CD14-positive monocyte (primary cell): ENCODE data around the gene HMX1. TPM values are rescaled to one million over a fixed set of nuclear protein-coding genes. Genes with fewer than 3 reads are reported as not detected.
A peak's percentile ranks its signal among the peaks of the same experiment; 100 is the strongest.

Experiments used
- DNase-seq, 3 donors: peaks; one replicate each; pipeline ENCODE4 v3.0.0-alpha.2; 2011 to 2022
- H2AFZ ChIP-seq: 2 replicates; pipeline ENCODE4 v1.6.0; 2012; ENCODE audit warnings: mild to moderate bottlenecking, low read depth, low read length, inconsistent platforms; ENCODE audit not compliant: insufficient read depth, poor library complexity, severe bottlenecking
- H3K27ac ChIP-seq, 2 donors: 1 replicate in 1 of 2; 2 replicates in 1 of 2; pipeline ENCODE4 v1.5.1; 2012 to 2013; ENCODE audit warnings: low read length in 2 of 2, control low read depth in 1 of 2, inconsistent platforms in 1 of 2, low read depth in 1 of 2, mild to moderate bottlenecking in 1 of 2
- H3K27me3 ChIP-seq, 2 donors: one replicate each; pipeline versions ENCODE4 v1.6.0 to v1.6.1; 2011 to 2013; ENCODE audit warnings: low read length in 2 of 2; ENCODE audit not compliant: control insufficient read depth in 2 of 2, insufficient read depth in 2 of 2
- H3K36me3 ChIP-seq, 2 donors: replicated peaks in 1 of 2; 1 replicate in 1 of 2; 2 replicates in 1 of 2; pipeline versions ENCODE4 v1.5.1 to v1.6.1; 2012 to 2013; ENCODE audit warnings: low read length in 2 of 2, control low read depth in 1 of 2, inconsistent platforms in 1 of 2, mild to moderate bottlenecking in 1 of 2; ENCODE audit not compliant: insufficient read depth in 2 of 2, control insufficient read depth in 1 of 2
- H3K4me1 ChIP-seq, 2 donors: 1 replicate in 1 of 2; 2 replicates in 1 of 2; pipeline versions ENCODE4 v1.5.1 to v1.6.1; 2012 to 2013; ENCODE audit warnings: low read length in 2 of 2, control low read depth in 1 of 2, inconsistent platforms in 1 of 2, mild to moderate bottlenecking in 1 of 2, moderate library complexity in 1 of 2; ENCODE audit not compliant: insufficient read depth in 2 of 2, control insufficient read depth in 1 of 2
- H3K4me2 ChIP-seq: replicated peaks from 2 replicates; pipeline ENCODE3; 2012; ENCODE audit warnings: low read length, moderate library complexity, mild to moderate bottlenecking; ENCODE audit not compliant: poor library complexity, severe bottlenecking; ENCODE audit errors: extremely low read depth
- H3K4me3 ChIP-seq, 3 experiments: fragments of 200-600 bp in 1 of 3; sonication (generic) in 1 of 3; replicated peaks in 1 of 3; 1 replicate in 2 of 3; 2 replicates in 1 of 3; pipeline ENCODE4 v1.5.1; 2011 to 2013; ENCODE audit warnings: low read length in 3 of 3, mild to moderate bottlenecking in 3 of 3, control low read depth in 2 of 3, low read depth in 2 of 3, inconsistent platforms in 1 of 3, moderate library complexity in 1 of 3
- H3K79me2 ChIP-seq: 2 replicates; pipeline ENCODE4 v1.6.0; 2012; ENCODE audit warnings: mild to moderate bottlenecking, control low read depth, inconsistent platforms, low read length, moderate library complexity; ENCODE audit not compliant: insufficient read depth
- H3K9ac ChIP-seq: 2 replicates; pipeline ENCODE4 v1.6.0; 2017; ENCODE audit warnings: low read length, mild to moderate bottlenecking; ENCODE audit not compliant: insufficient read depth, poor library complexity, severe bottlenecking
- H3K9me3 ChIP-seq, 2 donors: replicated peaks in 1 of 2; 1 replicate in 1 of 2; 2 replicates in 1 of 2; pipeline versions ENCODE4 v1.5.1 to v1.6.1; 2012 to 2013; ENCODE audit warnings: low read length in 2 of 2, control low read depth in 1 of 2; ENCODE audit not compliant: control insufficient read depth in 1 of 2, insufficient read depth in 1 of 2
- H4K20me1 ChIP-seq: 2 replicates; pipeline ENCODE4 v1.6.0; 2012; ENCODE audit warnings: mild to moderate bottlenecking, low read length, control low read depth, moderate library complexity; ENCODE audit not compliant: insufficient read depth
- H3K27ac Mint-ChIP-seq, 7 donors: one replicate each; pipeline ENCODE4 v1.8.0; 2020; ENCODE audit warnings: mild to moderate bottlenecking in 7 of 7, mixed read lengths in 7 of 7, moderate library complexity in 6 of 7, inconsistent platforms in 2 of 7
- H3K27me3 Mint-ChIP-seq, 3 donors: one replicate each; pipeline ENCODE4 v1.8.0; 2021 to 2022; ENCODE audit warnings: low read depth in 3 of 3, mild to moderate bottlenecking in 3 of 3, mixed read lengths in 3 of 3, moderate library complexity in 3 of 3, inconsistent platforms in 1 of 3
- H3K36me3 Mint-ChIP-seq, 2 donors: one replicate each; pipeline ENCODE4 v1.8.0; 2020; ENCODE audit warnings: mixed read lengths in 2 of 2, inconsistent platforms in 1 of 2, mild to moderate bottlenecking in 1 of 2
- H3K4me1 Mint-ChIP-seq: one replicate; pipeline ENCODE4 v1.8.0; 2020; ENCODE audit warnings: mild to moderate bottlenecking, mixed read lengths
- H3K4me3 Mint-ChIP-seq, 2 donors: one replicate each; pipeline ENCODE4 v1.8.0; 2020; ENCODE audit warnings: mild to moderate bottlenecking in 2 of 2, mixed read lengths in 2 of 2, moderate library complexity in 1 of 2
- H3K9me3 Mint-ChIP-seq, 7 donors: one replicate each; pipeline ENCODE4 v1.8.0; 2020 to 2022; ENCODE audit warnings: mixed read lengths in 7 of 7, mild to moderate bottlenecking in 6 of 7, moderate library complexity in 6 of 7, inconsistent platforms in 2 of 7
- WGBS: methylation state at CpG from one replicate; pipeline ENCODE4 v1.1.5; 2013; ENCODE audit warnings: missing lambda C conversion rate; ENCODE audit not compliant: insufficient coverage; 5-methylcytosine and 5-hydroxymethylcytosine counted together
- intact Hi-C, 2 donors: fragments of 100-400 bp; cut with micrococcal nuclease; formaldehyde crosslinking; loops; one replicate each; pipeline versions ENCODE4 v1.15.0 to v1.15.1; 2023
- polyA plus RNA-seq, 3 donors: library from polyadenylated mRNA; depleted of rRNA in 1 of 3; unstranded in 2 of 3; stranded (reverse) in 1 of 3; fragments of 300-500 nt in 2 of 3; fragments of >200 nt in 1 of 3; fragmentation: Illumina TruSeq in 2 of 3; gene quantifications; 1 replicate in 2 of 3; 2 replicates in 1 of 3; pipeline ENCODE4 v1.2.3, GENCODE V29; 2012 to 2021
- TF ChIP-seq, protein P1 (sequence below): fragments of 200-600 bp; IDR thresholded peaks from one replicate; pipeline ENCODE4 v1.8.0; 2022; ENCODE audit warnings: antibody characterized with exemption, mild to moderate bottlenecking

HMX1 gene
- polyA plus RNA-seq, 3 donors: not detected

GRCh38 chr4:8894424-8894816 is 22.8 kb upstream of the HMX1 start:
- TF ChIP-seq, protein P1, sequence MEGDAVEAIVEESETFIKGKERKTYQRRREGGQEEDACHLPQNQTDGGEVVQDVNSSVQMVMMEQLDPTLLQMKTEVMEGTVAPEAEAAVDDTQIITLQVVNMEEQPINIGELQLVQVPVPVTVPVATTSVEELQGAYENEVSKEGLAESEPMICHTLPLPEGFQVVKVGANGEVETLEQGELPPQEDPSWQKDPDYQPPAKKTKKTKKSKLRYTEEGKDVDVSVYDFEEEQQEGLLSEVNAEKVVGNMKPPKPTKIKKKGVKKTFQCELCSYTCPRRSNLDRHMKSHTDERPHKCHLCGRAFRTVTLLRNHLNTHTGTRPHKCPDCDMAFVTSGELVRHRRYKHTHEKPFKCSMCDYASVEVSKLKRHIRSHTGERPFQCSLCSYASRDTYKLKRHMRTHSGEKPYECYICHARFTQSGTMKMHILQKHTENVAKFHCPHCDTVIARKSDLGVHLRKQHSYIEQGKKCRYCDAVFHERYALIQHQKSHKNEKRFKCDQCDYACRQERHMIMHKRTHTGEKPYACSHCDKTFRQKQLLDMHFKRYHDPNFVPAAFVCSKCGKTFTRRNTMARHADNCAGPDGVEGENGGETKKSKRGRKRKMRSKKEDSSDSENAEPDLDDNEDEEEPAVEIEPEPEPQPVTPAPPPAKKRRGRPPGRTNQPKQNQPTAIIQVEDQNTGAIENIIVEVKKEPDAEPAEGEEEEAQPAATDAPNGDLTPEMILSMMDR: no peak
- H4K20me1 ChIP-seq: no peaks in the 10 kb centered on the region
- H3K27ac ChIP-seq: no peak overlapping the region
- no peaks in the 10 kb centered on the region for H3K36me3 ChIP-seq
- Mint-ChIP-seq H3K9me3 (peaks cover 0 to 10% (median under 1%) of the 10 kb centered on the region in 7 donors), H3K27me3 (peaks cover 61 to 79% (median 71%) of the 10 kb centered on the region in 3 donors), H3K4me3 (peak overlapping the region in 1 of 2 donors; percentile 70), H3K4me1 (no peaks in the 10 kb centered on the region), H3K36me3 (no peaks in the 10 kb centered on the region), H3K27ac (no peak overlapping the region)
- no peak for DNase-seq
- H3K4me2 ChIP-seq: no peak overlapping the region
- H3K79me2 ChIP-seq: no peaks in the 10 kb centered on the region
- H3K27me3 ChIP-seq: peaks cover 14 to 51% of the 10 kb centered on the region in 2 donors
- no peak overlapping the region for H3K4me3 ChIP-seq
- no peak overlapping the region for H2AFZ ChIP-seq
- WGBS: 11% methylated on average over 13 of the region's 14 CpGs
- H3K9ac ChIP-seq: no peak overlapping the region
- peaks cover 0 to 1% of the 10 kb centered on the region in 2 donors for H3K9me3 ChIP-seq
- intact Hi-C loops: no loop called here
- no peaks in the 10 kb centered on the region for H3K4me1 ChIP-seq

GRCh38 chr4:8893624-8894423 is 22.2 kb upstream of the HMX1 start:
- TF ChIP-seq, protein P1: no peak
- H3K4me3 ChIP-seq: no peak overlapping the region
- no peaks in the 10 kb centered on the region for H3K4me1 Mint-ChIP-seq
- H4K20me1 ChIP-seq: no peaks in the 10 kb centered on the region
- H3K27me3 ChIP-seq: peaks cover 14 to 57% of the 10 kb centered on the region in 2 donors
- no peaks in the 10 kb centered on the region for H3K36me3 ChIP-seq
- no peak overlapping the region for H3K9ac ChIP-seq
- H3K27ac ChIP-seq: no peak overlapping the region
- H3K9me3 ChIP-seq: no peaks in the 10 kb centered on the region
- DNase-seq: no peak
- intact Hi-C loops: no loop called here
- 3% methylated on average over 61 of the region's 68 CpGs for WGBS
- H3K4me3 Mint-ChIP-seq: peak overlapping the region in 1 of 2 donors; percentile 73
- no peak overlapping the region for H3K4me2 ChIP-seq
- no peaks in the 10 kb centered on the region for H3K36me3 Mint-ChIP-seq
- no peaks in the 10 kb centered on the region for H3K79me2 ChIP-seq
- peaks cover 67 to 84% (median 77%) of the 10 kb centered on the region in 3 donors for H3K27me3 Mint-ChIP-seq
- no peak overlapping the region for H3K27ac Mint-ChIP-seq
- no peak overlapping the region for H2AFZ ChIP-seq
- peaks cover 0 to 10% (median 0%) of the 10 kb centered on the region in 7 donors for H3K9me3 Mint-ChIP-seq
- H3K4me1 ChIP-seq: no peaks in the 10 kb centered on the region
